Measurements from ENCODE around the gene CCN2. TPM values are rescaled to one million over a fixed set of nuclear protein-coding genes. Genes with fewer than 3 reads are reported as not detected.
"Not testable (repeated sequence)": the region's sequence is repeated elsewhere in the genome, so short reads cannot be mapped to it uniquely, and the experiment has no call there.

Gene CCN2
- total and polyA plus RNA-seq, 12 donors = 6.1 to 71.3 (median 40.7) TPM

DNA sequence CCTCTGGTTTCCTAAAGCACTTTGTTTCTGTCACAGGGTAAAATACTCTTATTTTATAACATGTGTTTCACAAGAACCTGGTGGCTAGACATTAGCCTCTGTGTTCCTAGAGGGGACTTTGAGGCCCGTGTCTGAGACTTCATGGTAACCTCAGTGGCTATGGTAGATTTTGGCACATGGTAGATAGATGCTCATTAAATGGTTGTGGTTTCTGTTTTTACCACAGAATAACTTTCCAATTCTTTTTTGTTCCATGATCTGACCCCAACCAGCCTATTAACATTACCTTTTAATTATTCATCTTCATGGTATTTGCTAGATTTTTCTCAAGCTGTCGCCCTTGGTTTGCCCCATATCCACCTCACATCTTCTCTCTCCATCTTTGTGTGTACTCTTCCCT is 34.3 kb downstream of the CCN2 start:
- Histone ChIP-seq H3K27ac (no peak overlapping the region), H3K36me3 (no peaks in the 10 kb centered on the region), H3K4me1 (peaks cover 0 to 8% (median 0%) of the 10 kb centered on the region in 9 donors), H3K4me3 (no peak overlapping the region), H3K9me3 (peaks cover 0 to 9% (median 0%) of the 10 kb centered on the region in 11 donors), H3K27me3 (peaks cover 0 to 28% (median 5%) of the 10 kb centered on the region in 7 donors)
- WGBS, 2 donors = 90 to 92% methylated on average over 2 of the region's 2 CpGs
- intact Hi-C loops (cut with DNase I) = loop anchor here in 5 of 10 donors (5.0 to 10.0 kb wide), 4 partner anchors 132 to 568 kb away; no protein-coding TSS in a partner anchor
- TF ChIP-seq, protein P1, sequence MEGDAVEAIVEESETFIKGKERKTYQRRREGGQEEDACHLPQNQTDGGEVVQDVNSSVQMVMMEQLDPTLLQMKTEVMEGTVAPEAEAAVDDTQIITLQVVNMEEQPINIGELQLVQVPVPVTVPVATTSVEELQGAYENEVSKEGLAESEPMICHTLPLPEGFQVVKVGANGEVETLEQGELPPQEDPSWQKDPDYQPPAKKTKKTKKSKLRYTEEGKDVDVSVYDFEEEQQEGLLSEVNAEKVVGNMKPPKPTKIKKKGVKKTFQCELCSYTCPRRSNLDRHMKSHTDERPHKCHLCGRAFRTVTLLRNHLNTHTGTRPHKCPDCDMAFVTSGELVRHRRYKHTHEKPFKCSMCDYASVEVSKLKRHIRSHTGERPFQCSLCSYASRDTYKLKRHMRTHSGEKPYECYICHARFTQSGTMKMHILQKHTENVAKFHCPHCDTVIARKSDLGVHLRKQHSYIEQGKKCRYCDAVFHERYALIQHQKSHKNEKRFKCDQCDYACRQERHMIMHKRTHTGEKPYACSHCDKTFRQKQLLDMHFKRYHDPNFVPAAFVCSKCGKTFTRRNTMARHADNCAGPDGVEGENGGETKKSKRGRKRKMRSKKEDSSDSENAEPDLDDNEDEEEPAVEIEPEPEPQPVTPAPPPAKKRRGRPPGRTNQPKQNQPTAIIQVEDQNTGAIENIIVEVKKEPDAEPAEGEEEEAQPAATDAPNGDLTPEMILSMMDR (IDR thresholded peaks at IDR 0.05) = no peak
- ATAC-seq = no peak
- no peak for DNase-seq

DNA sequence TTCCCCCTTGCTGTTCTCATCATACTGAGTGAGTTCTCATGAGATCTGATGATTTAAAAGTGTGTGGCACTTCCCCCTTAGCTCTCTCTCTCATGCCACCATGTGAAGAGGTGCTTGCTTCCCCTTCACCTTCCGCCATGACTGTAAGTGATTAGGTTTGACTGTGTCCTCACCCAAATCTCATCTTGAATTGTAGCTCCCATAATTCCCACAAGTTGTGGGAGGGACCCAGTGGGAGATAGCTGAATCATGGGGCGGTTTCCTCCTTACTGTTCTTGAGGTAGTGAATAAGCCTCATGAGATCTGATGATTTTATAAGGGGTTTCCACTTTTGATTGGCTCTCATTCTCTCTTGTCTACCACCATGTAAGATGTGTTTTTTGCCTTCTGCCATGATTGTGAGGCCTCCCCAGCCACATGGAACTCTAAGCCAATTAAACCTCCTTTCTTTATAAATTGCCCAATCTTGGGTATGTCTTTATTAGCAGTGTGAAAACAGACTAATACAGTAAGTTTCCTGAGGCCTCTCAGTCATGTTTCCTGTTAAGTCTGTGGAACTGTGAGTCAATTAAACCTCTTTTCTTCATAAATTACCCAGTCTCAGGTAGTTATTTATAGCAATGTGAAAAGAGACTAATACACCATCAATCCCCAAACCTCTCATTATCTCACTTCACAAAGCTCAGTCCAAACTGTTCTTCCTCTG is 34.9 kb downstream of the CCN2 start:
- intact Hi-C loops (cut with DNase I) = loop anchor here in 5 of 10 donors (5.0 to 10.0 kb wide), 4 partner anchors 131 to 569 kb away; no protein-coding TSS in a partner anchor
- not testable (repeated sequence) for H3K9me3 ChIP-seq, H3K4me1 ChIP-seq, DNase-seq, H3K4me3 ChIP-seq, H3K36me3 ChIP-seq, ATAC-seq, H3K27ac ChIP-seq
- 97 to 98% methylated on average over 2 of the region's 2 CpGs for WGBS, 2 donors
- peaks cover 0 to 34% (median 6%) of the 10 kb centered on the region in 7 donors for H3K27me3 ChIP-seq

DNA sequence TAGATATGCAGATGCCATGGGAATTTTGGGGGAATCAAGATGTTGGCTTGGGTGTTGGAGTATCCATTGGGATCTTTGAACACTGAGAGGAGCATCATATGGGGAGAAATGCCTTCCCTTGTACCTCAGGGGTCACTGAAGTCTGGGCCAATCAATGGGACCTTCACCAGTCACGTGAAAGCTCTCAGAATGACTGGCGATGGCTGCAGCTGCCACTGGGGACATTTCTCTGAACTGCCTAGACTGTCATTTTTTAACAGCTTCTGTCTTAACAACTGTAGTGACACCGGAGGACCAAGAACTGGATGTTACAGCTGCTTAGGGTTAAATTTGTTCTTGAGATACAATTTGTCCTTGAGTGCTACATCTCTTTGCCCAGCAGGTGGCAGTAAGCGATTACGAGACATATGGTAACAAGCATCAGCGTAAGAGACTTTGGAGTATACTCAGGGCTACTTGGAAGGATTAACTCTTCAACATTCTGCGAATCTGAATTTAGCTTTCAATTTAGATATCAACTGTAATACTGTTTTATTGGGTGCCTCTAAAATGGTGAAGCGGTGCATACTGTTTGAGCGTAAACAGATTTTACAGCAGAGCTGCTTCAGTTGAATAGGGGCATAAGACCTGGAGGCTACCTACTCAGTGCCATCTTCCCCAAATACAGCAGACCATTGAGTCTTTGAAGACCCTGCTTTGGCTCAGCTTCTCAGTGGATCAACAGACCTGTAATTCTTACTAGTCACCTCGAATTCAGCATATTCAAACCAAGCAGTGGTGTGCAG is 36.0 kb downstream of the CCN2 start:
- intact Hi-C loops (cut with DNase I) = loop anchor here in 7 of 10 donors (5.0 to 10.0 kb wide), 5 partner anchors 130 to 570 kb away; no protein-coding TSS in a partner anchor

DNA sequence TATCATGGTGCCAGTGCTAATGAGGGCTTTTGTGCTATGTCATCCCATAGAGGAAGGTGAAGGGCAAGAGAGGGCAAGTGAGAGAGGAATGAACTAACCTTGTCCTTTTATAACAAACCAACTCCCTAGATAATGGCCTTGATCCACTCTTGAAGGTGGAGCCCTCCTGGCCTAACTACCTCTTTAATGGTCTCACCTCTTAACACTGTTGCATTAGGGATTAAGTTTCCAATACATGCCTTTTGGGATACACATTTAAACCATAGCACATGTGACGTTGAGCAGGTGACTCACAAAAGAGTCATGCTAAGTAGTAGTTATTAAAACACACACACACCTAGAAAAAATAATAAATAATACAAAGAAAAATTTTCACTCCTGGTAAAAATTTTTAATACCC is 36.9 kb downstream of the CCN2 start:
- no peak for DNase-seq
- Histone ChIP-seq H3K9me3 (no peaks in the 10 kb centered on the region), H3K27ac (no peak overlapping the region), H3K27me3 (peaks cover 0 to 40% (median 14%) of the 10 kb centered on the region in 7 donors), H3K36me3 (no peaks in the 10 kb centered on the region), H3K4me3 (no peak overlapping the region), H3K4me1 (peaks cover 0 to 8% (median 0%) of the 10 kb centered on the region in 9 donors)
- WGBS, 2 donors = 55% methylated on average over 1 of the region's 1 CpG
- intact Hi-C loops (cut with DNase I) = loop anchor here in 7 of 10 donors (5.0 to 10.0 kb wide), 4 partner anchors 129 to 571 kb away; no protein-coding TSS in a partner anchor
- no peak for ATAC-seq
- TF ChIP-seq, protein P1 (IDR thresholded peaks at IDR 0.05) = no peak

More for the DNA sequence above, 36.0 kb downstream of the CCN2 start:
- DNase-seq = peak in 1 of 2 donors; percentile 63
- no peak overlapping the region for H3K4me3 ChIP-seq
- H3K27me3 ChIP-seq = peaks cover 0 to 40% (median 14%) of the 10 kb centered on the region in 7 donors
- 33 to 34% methylated on average over 10 of the region's 10 CpGs for WGBS, 2 donors
- peak in 6 of 8 donors; percentile 51 to 77 (median 71) for ATAC-seq
- H3K9me3 ChIP-seq = peaks cover 0 to 4% (median 0%) of the 10 kb centered on the region in 11 donors
- H3K27ac ChIP-seq = no peak overlapping the region
- TF ChIP-seq, protein P1 (IDR thresholded peaks at IDR 0.05) = peak; percentile 63 to 89 (median 84)
- no peaks in the 10 kb centered on the region for H3K36me3 ChIP-seq
- H3K4me1 ChIP-seq = peaks cover 0 to 8% (median 0%) of the 10 kb centered on the region in 9 donors

All from heart right ventricle (tissue), 16 donors.